Mesenchymal stem cell (in vitro differentiated cells and primary cell): Measurements from ENCODE around the gene TBC1D16.

ENCODE experiments used
- DNase-seq: peaks from one replicate; pipeline ENCODE4 v3.0.0-alpha.2; 2013
- H2AFZ ChIP-seq: one replicate; pipeline ENCODE4 v1.6.1; 2013; ENCODE audit warnings: low read depth, mild to moderate bottlenecking, control low read depth, inconsistent platforms, low read length, moderate library complexity
- H2AK5ac ChIP-seq: 2 replicates; pipeline ENCODE4 v1.6.1; 2013; ENCODE audit warnings: low read length, moderate library complexity, mild to moderate bottlenecking, inconsistent platforms; ENCODE audit not compliant: severe bottlenecking
- H2BK120ac ChIP-seq: one replicate; pipeline ENCODE4 v1.6.1; 2013; ENCODE audit warnings: low read depth, mild to moderate bottlenecking, inconsistent platforms, low read length, moderate library complexity
- H2BK12ac ChIP-seq, 2 experiments: one replicate each; pipeline ENCODE4 v1.6.1; 2013; ENCODE audit warnings: inconsistent platforms in 2 of 2, low read length in 2 of 2, mild to moderate bottlenecking in 2 of 2, moderate library complexity in 2 of 2, control low read depth in 1 of 2
- H2BK15ac ChIP-seq: one replicate; pipeline ENCODE4 v1.6.1; 2013; ENCODE audit warnings: mild to moderate bottlenecking, low read depth, inconsistent platforms; ENCODE audit not compliant: poor library complexity, severe bottlenecking
- H2BK5ac ChIP-seq: 2 replicates; pipeline ENCODE4 v1.6.1; 2013; ENCODE audit warnings: low read depth, mild to moderate bottlenecking, low read length, control low read depth, inconsistent platforms; ENCODE audit not compliant: poor library complexity, severe bottlenecking
- H3K14ac ChIP-seq, 2 experiments: one replicate each; pipeline ENCODE4 v1.6.1; 2013; ENCODE audit warnings: inconsistent platforms in 2 of 2, low read length in 2 of 2, control low read depth in 1 of 2, mild to moderate bottlenecking in 1 of 2, moderate library complexity in 1 of 2
- H3K18ac ChIP-seq, 2 experiments: one replicate each; pipeline ENCODE4 v1.6.1; 2013; ENCODE audit warnings: inconsistent platforms in 2 of 2, low read length in 2 of 2, control low read depth in 1 of 2, low read depth in 1 of 2, mild to moderate bottlenecking in 1 of 2
- H3K23ac ChIP-seq, 2 experiments: one replicate each; pipeline ENCODE4 v1.6.1; 2013; ENCODE audit warnings: inconsistent platforms in 2 of 2, low read length in 2 of 2, mild to moderate bottlenecking in 2 of 2, moderate library complexity in 2 of 2, control low read depth in 1 of 2
- H3K27ac ChIP-seq: 2 replicates; pipeline ENCODE4 v1.5.1; 2013; ENCODE audit warnings: mild to moderate bottlenecking, moderate library complexity, low read length, control low read depth, inconsistent platforms; ENCODE audit not compliant: poor library complexity, severe bottlenecking
- H3K27me3 ChIP-seq, 2 experiments: 2 replicates each; pipeline versions ENCODE4 v1.6.1 to v1.7.0; 2013; ENCODE audit warnings: low read length in 2 of 2, mild to moderate bottlenecking in 2 of 2, moderate library complexity in 2 of 2, control low read depth in 1 of 2, inconsistent platforms in 1 of 2; ENCODE audit not compliant: control insufficient read depth in 1 of 2, insufficient read depth in 1 of 2
- H3K36me3 ChIP-seq, 2 experiments: 2 replicates each; pipeline versions ENCODE4 v1.6.1 to v1.7.0; 2013; ENCODE audit warnings: low read length in 2 of 2, control low read depth in 1 of 2, inconsistent platforms in 1 of 2, low read depth in 1 of 2, mild to moderate bottlenecking in 1 of 2; ENCODE audit not compliant: insufficient read depth in 2 of 2, control insufficient read depth in 1 of 2
- H3K4ac ChIP-seq, 2 experiments: one replicate each; pipeline ENCODE4 v1.6.1; 2013; ENCODE audit warnings: inconsistent platforms in 2 of 2, low read length in 2 of 2, mild to moderate bottlenecking in 2 of 2, moderate library complexity in 2 of 2, control low read depth in 1 of 2, low read depth in 1 of 2
- H3K4me1 ChIP-seq: 2 replicates; pipeline ENCODE4 v1.6.1; 2013; ENCODE audit warnings: low read depth, low read length, control low read depth; ENCODE audit not compliant: control insufficient read depth, insufficient read depth
- H3K4me2 ChIP-seq: 2 replicates; pipeline ENCODE4 v1.6.1; 2013; ENCODE audit warnings: low read length, mild to moderate bottlenecking, inconsistent platforms; ENCODE audit not compliant: poor library complexity, severe bottlenecking
- H3K4me3 ChIP-seq, 2 experiments: 2 replicates each; pipeline versions ENCODE4 v1.5.1 to v1.7.0; 2013; ENCODE audit warnings: low read length in 2 of 2, mild to moderate bottlenecking in 2 of 2, control low read depth in 1 of 2, low read depth in 1 of 2; ENCODE audit not compliant: insufficient read depth in 1 of 2
- H3K79me1 ChIP-seq: replicated peaks from 2 replicates; pipeline ENCODE4 v1.6.1; 2013; ENCODE audit warnings: mild to moderate bottlenecking, control low read depth, low read length, inconsistent platforms; ENCODE audit not compliant: poor library complexity, severe bottlenecking
- H3K9ac ChIP-seq: 2 replicates; pipeline ENCODE4 v1.7.0; 2013; ENCODE audit warnings: mild to moderate bottlenecking, low read length, moderate library complexity
- H3K9me3 ChIP-seq: 2 replicates; pipeline ENCODE4 v1.7.0; 2013; ENCODE audit warnings: mild to moderate bottlenecking, low read length; ENCODE audit not compliant: control insufficient read depth
- H4K8ac ChIP-seq: one replicate; pipeline ENCODE4 v1.6.1; 2013; ENCODE audit warnings: inconsistent platforms, mild to moderate bottlenecking, low read length, moderate library complexity
- H4K91ac ChIP-seq: one replicate; pipeline ENCODE4 v1.6.1; 2013; ENCODE audit warnings: mild to moderate bottlenecking, low read length, inconsistent platforms
- WGBS: methylation state at CpG from one replicate; pipeline ENCODE4 v1.1.7; 2013; ENCODE audit warnings: mixed read lengths; 5-methylcytosine and 5-hydroxymethylcytosine counted together

Gene TBC1D16

DNA sequence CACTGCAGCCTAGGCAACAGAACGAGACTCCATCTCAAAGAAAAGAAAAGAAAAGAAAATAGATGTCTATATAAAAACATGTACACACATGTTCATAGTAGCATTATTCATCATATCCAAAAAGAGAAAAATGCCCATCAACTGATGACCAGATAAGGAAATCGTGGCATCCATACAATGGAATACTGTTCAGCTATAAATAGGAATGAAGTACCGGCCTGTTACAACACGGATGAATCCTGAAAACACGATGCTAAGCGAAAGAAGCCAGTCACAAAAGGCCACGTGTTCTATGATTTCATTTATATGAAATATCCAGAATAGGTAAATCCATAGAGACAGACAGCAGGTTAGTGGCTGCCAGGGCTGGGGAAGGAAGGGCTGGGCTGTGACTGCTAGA, 65.8 kb downstream of the TBC1D16 start:
- Histone ChIP-seq H4K8ac (no peak overlapping the region), H3K23ac (no peak overlapping the region), H3K27me3 (no peaks in the 10 kb centered on the region)

DNA sequence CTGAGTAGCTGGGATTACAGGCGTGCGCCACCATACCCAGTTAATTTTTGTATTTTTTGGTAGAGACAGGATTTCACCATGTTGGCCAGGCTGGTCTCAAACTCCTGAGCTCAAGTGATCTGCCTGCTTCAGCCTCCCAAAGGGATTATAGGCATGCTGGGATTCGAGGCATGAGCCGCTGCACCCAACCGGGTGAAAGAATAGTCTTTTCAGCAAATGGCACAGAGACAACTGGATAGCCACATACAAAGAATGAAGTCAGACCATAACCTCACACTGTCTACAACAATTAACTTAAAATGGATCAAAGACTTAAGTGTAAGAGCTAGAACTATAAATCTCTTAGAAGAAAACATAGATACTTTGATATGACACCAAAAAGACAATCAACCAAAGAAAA, 67.6 kb downstream of the TBC1D16 start:
- no peak overlapping the region for H4K91ac ChIP-seq

More for the DNA sequence above, 65.8 kb downstream of the TBC1D16 start:
- no peaks in the 10 kb centered on the region for H3K9me3 ChIP-seq
- H2BK5ac ChIP-seq, result no peak overlapping the region
- H2BK15ac ChIP-seq, result no peak overlapping the region
- H3K79me1 ChIP-seq, result peaks cover 15% of the 10 kb centered on the region
- H2AK5ac ChIP-seq, result no peak overlapping the region
- WGBS, result 97% methylated on average over 6 of the region's 7 CpGs
- H2BK12ac ChIP-seq, result no peak overlapping the region
- H3K4ac ChIP-seq, result no peak overlapping the region
- H3K4me1 ChIP-seq, result no peaks in the 10 kb centered on the region
- no peak overlapping the region for H3K4me3 ChIP-seq
- H3K4me2 ChIP-seq, result no peak overlapping the region
- H3K9ac ChIP-seq, result no peak overlapping the region
- H4K91ac ChIP-seq, result no peak overlapping the region
- H3K27ac ChIP-seq, result no peak overlapping the region
- no peak overlapping the region for H3K18ac ChIP-seq
- no peak for DNase-seq
- H3K36me3 ChIP-seq, result peaks cover 18 to 21% of the 10 kb centered on the region in 2 experiments
- no peak overlapping the region for H3K14ac ChIP-seq
- H2AFZ ChIP-seq, result no peak overlapping the region
- H2BK120ac ChIP-seq, result no peak overlapping the region

DNA sequence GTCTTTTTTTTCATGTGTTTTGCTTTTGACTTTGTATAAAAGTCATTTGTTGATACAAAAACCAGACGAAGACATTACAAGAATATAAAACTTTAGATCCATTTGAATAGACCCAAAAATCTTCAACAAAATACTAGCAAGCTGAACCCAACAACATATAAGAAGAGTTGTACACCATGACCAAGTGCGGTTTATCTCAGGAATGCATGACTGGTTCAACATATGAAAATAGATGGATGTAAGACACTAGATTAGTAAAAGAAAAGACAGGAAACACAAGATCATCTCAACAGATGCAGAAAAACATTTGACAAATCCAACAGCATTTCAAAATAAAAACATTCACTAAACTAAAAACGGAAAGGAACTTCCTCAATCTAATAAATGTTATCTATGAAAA, 69.0 kb downstream of the TBC1D16 start:
- 91% methylated on average over 1 of the region's 3 CpGs for WGBS
- H2BK12ac ChIP-seq, result no peak overlapping the region
- H3K4ac ChIP-seq, result no peak overlapping the region
- no peaks in the 10 kb centered on the region for H3K4me1 ChIP-seq
- peaks cover 2 to 10% of the 10 kb centered on the region in 2 experiments for H3K36me3 ChIP-seq
- no peak overlapping the region for H4K91ac ChIP-seq
- H3K14ac ChIP-seq, result no peak overlapping the region
- H2AK5ac ChIP-seq, result no peak overlapping the region
- no peak overlapping the region for H3K18ac ChIP-seq
- no peak overlapping the region for H2BK15ac ChIP-seq
- no peak overlapping the region for H2BK5ac ChIP-seq
- no peak overlapping the region for H4K8ac ChIP-seq
- H2BK120ac ChIP-seq, result no peak overlapping the region
- no peak overlapping the region for H3K23ac ChIP-seq
- no peak overlapping the region for H3K4me3 ChIP-seq
- H3K9ac ChIP-seq, result no peak overlapping the region
- H3K27ac ChIP-seq, result no peak overlapping the region
- H3K79me1 ChIP-seq, result peaks cover 11% of the 10 kb centered on the region
- H3K4me2 ChIP-seq, result no peak overlapping the region
- no peaks in the 10 kb centered on the region for H3K27me3 ChIP-seq
- DNase-seq, result no peak
- H3K9me3 ChIP-seq, result no peaks in the 10 kb centered on the region
- H2AFZ ChIP-seq, result no peak overlapping the region

More for the DNA sequence above, 67.6 kb downstream of the TBC1D16 start:
- Histone ChIP-seq H2AK5ac (no peak overlapping the region), H3K9me3 (no peaks in the 10 kb centered on the region), H3K4me2 (no peak overlapping the region), H3K4ac (no peak overlapping the region), H3K4me3 (no peak overlapping the region), H3K14ac (no peak overlapping the region), H2BK5ac (no peak overlapping the region), H2BK120ac (no peak overlapping the region), H3K23ac (no peak overlapping the region), H3K4me1 (no peaks in the 10 kb centered on the region), H3K36me3 (peaks cover 14 to 21% of the 10 kb centered on the region in 2 experiments), H3K9ac (no peak overlapping the region), H3K27ac (no peak overlapping the region), H2AFZ (no peak overlapping the region), H3K79me1 (peaks cover 11% of the 10 kb centered on the region), H3K27me3 (no peaks in the 10 kb centered on the region), H2BK15ac (no peak overlapping the region), H4K8ac (no peak overlapping the region), H3K18ac (no peak overlapping the region), H2BK12ac (no peak overlapping the region)
- WGBS, result 95% methylated on average over 5 of the region's 5 CpGs
- DNase-seq, result no peak

DNA sequence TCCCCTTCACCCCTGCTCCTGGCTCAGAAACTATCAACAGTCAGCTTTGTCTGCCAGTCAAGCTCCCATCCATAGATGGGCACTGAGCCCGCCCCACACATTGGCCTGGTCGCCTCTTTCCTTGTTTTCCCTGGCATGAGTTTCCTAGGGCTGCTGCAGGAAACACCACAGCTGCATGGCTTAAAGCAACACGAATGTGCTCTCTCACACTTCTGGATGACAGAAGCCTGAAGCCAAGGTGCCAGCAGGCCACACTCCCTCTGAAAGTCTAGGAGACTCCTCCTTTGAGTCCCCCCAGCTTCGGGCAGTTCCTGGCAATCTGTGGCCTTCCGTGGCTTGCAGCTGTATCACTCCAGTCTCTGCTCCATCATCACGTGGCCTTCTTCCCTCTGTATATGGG, 69.9 kb downstream of the TBC1D16 start:
- 93% methylated on average over 6 of the region's 6 CpGs for WGBS

More for the DNA sequence above, 69.9 kb downstream of the TBC1D16 start:
- Histone ChIP-seq H2BK120ac (no peak overlapping the region), H3K9ac (no peak overlapping the region), H2BK5ac (no peak overlapping the region), H3K4me3 (no peak overlapping the region), H2BK15ac (no peak overlapping the region), H2AFZ (no peak overlapping the region), H3K9me3 (no peaks in the 10 kb centered on the region), H2BK12ac (no peak overlapping the region), H3K4ac (no peak overlapping the region), H3K79me1 (peaks cover 11% of the 10 kb centered on the region), H3K36me3 (peaks cover 0 to 4% of the 10 kb centered on the region in 2 experiments), H2AK5ac (no peak overlapping the region), H3K4me1 (no peaks in the 10 kb centered on the region), H4K91ac (no peak overlapping the region), H3K27ac (no peak overlapping the region), H3K23ac (no peak overlapping the region), H3K18ac (no peak overlapping the region), H3K4me2 (no peak overlapping the region), H3K14ac (no peak overlapping the region), H4K8ac (no peak overlapping the region), H3K27me3 (no peaks in the 10 kb centered on the region)
- DNase-seq, result no peak
